K562 (cell line): ENCODE results near the gene NFKBIA. TPM values are rescaled to one million over a fixed set of nuclear protein-coding genes. Genes with fewer than 3 reads are reported as not detected.

Source experiments
- ATAC-seq: fragments of 200-7000 bp; cut with Tn5 transposase; 3 replicates; pipeline ENCODE4 v1.9.1; 2020; ENCODE audit warnings: moderate library complexity
- BruUV-seq: library from RNA; stranded (reverse); fragments of 400-500 nt; replicated peaks from 2 replicates; lab custom pipeline; 2021; lab: Mats Ljungman, UMichigan
- CTCF ChIA-PET: fragments of 300-600 bp; formaldehyde crosslinking; extraction: SDS; loops from one replicate; lab custom pipeline; 2021; ENCODE audit warnings: low intra/inter-chr PET ratio; lab: Yijun Ruan, JAX
- POLR2A ChIA-PET: fragments of 300-600, 350-650 bp; sonication (Branson Sonifier 250); formaldehyde crosslinking; extraction: SDS; loops from one replicate; lab custom pipeline; 2021; ENCODE audit warnings: antibody characterized with exemption, inconsistent platforms; lab: Yijun Ruan, JAX
- DNase-seq, 4 experiments: peaks; one replicate each; pipeline versions ENCODE4 v3.0.0 to v3.0.0-alpha.2; 2011 to 2018; ENCODE audit warnings: low spot score in 3 of 4, mixed read lengths in 3 of 4; ENCODE audit errors: extremely low read depth in 1 of 4
- FAIRE-seq: peaks from 2 replicates; lab custom pipeline; 2011; peaks lifted over from hg19 to GRCh38; lab: Jason Lieb, UNC
- H2AFZ ChIP-seq: 2 replicates; pipeline ENCODE4 v1.6.0; 2011; ENCODE audit warnings: low read depth, low read length, control low read depth, inconsistent platforms
- H3K27ac ChIP-seq: fragments of 200-600 bp; 3 replicates; pipeline ENCODE4 v1.8.0; 2011; ENCODE audit warnings: low read depth, mild to moderate bottlenecking, control low read depth, inconsistent platforms, low read length, moderate library complexity, mixed read lengths; ENCODE audit errors: extremely low read depth
- H3K27me3 ChIP-seq, 2 experiments: fragments of 300-600 bp in 1 of 2; 2 replicates in 1 of 2; 3 replicates in 1 of 2; pipeline versions ENCODE4 v1.6.0 to v1.8.0; 2011; ENCODE audit warnings: inconsistent platforms in 2 of 2, low read length in 2 of 2, mild to moderate bottlenecking in 1 of 2, mixed read lengths in 1 of 2, moderate library complexity in 1 of 2; ENCODE audit not compliant: control insufficient read depth in 2 of 2, insufficient read depth in 2 of 2
- H3K36me3 ChIP-seq: fragments of 300-600 bp; 3 replicates; pipeline ENCODE4 v1.8.0; 2011; ENCODE audit warnings: mild to moderate bottlenecking, low read length, inconsistent platforms; ENCODE audit not compliant: control insufficient read depth, insufficient read depth
- H3K4me1 ChIP-seq, 2 experiments: fragments of 200-600 bp in 1 of 2; replicated peaks in 1 of 2; 2 replicates in 1 of 2; 3 replicates in 1 of 2; pipeline versions ENCODE4 v1.5.1 to v1.8.0; 2011; ENCODE audit warnings: inconsistent platforms in 2 of 2, low read length in 2 of 2, mild to moderate bottlenecking in 1 of 2, mixed read lengths in 1 of 2, moderate library complexity in 1 of 2; ENCODE audit not compliant: control insufficient read depth in 2 of 2, insufficient read depth in 2 of 2
- H3K4me2 ChIP-seq: 2 replicates; pipeline ENCODE4 v1.6.1; 2011; ENCODE audit warnings: low read length, control low read depth, inconsistent platforms, mixed read lengths; ENCODE audit not compliant: insufficient read depth
- H3K4me3 ChIP-seq: fragments of 200-600 bp; sonication (generic), shearing (Covaris generic); 2 replicates; pipeline ENCODE4 v1.5.1; 2016; ENCODE audit warnings: control low read depth, inconsistent platforms
- H3K79me2 ChIP-seq: fragments of 200-600 bp; 3 replicates; pipeline ENCODE4 v1.8.0; 2011; ENCODE audit warnings: low read length, inconsistent platforms; ENCODE audit not compliant: control insufficient read depth, insufficient read depth
- H3K9ac ChIP-seq, 2 experiments: 2 replicates each; pipeline versions ENCODE4 v1.6.0 to v1.6.1; 2011; ENCODE audit warnings: low read depth in 2 of 2, low read length in 2 of 2, control low read depth in 1 of 2, inconsistent platforms in 1 of 2, mild to moderate bottlenecking in 1 of 2, mixed read lengths in 1 of 2; ENCODE audit not compliant: insufficient read depth in 1 of 2
- H3K9me1 ChIP-seq: one replicate; pipeline ENCODE4 v1.6.0; 2011; ENCODE audit warnings: inconsistent platforms, mild to moderate bottlenecking, low read length, moderate library complexity; ENCODE audit not compliant: control insufficient read depth, insufficient read depth
- H3K9me3 ChIP-seq: replicated peaks from 2 replicates; pipeline ENCODE4 v1.5.1; 2011; ENCODE audit warnings: low read depth, low read length, inconsistent platforms; ENCODE audit not compliant: control insufficient read depth, insufficient read depth
- H4K20me1 ChIP-seq: replicated peaks from 2 replicates; pipeline ENCODE4 v1.6.1; 2011; ENCODE audit warnings: low read length, inconsistent platforms, mixed read lengths; ENCODE audit not compliant: control insufficient read depth, insufficient read depth
- FOXM1 ChIP-seq, 2 experiments: fragments of 450-650 bp in 1 of 2; sonication (generic) in 1 of 2; formaldehyde crosslinking in 1 of 2; IDR thresholded peaks; 2 replicates each; pipeline versions ENCODE4 v1.6.1 to v1.9.0; 2017 to 2022; ENCODE audit warnings: low read depth in 2 of 2, mild to moderate bottlenecking in 2 of 2, missing genetic modification reagents in 1 of 2, moderate library complexity in 1 of 2
- KLF1 ChIP-seq: fragments of 450-650 bp; IDR thresholded peaks from 2 replicates; pipeline ENCODE4 v1.6.1; 2016; ENCODE audit warnings: missing genetic modification characterization, missing compliant biosample characterization
- NFXL1 ChIP-seq: fragments of 450-650 bp; formaldehyde crosslinking; IDR thresholded peaks from 2 replicates; pipeline ENCODE4 v1.4.0; 2021; ENCODE audit warnings: mild to moderate bottlenecking
- TFAM ChIP-seq: fragments of 250-450 bp; sonication (Bioruptor Pico); conservative IDR thresholded peaks from 2 replicates; pipeline ENCODE4 v1.5.0; 2021; ENCODE audit warnings: mild to moderate bottlenecking, moderate library complexity
- TFE3 ChIP-seq: fragments of 450-650 bp; formaldehyde crosslinking; IDR thresholded peaks from 2 replicates; pipeline ENCODE4 v1.4.0; 2020; ENCODE audit warnings: mild to moderate bottlenecking, mixed read lengths
- ZHX1 ChIP-seq: fragments of 150-350 bp; conservative IDR thresholded peaks from 2 replicates; pipeline ENCODE4 v1.6.1; 2014; ENCODE audit warnings: low read length
- ZKSCAN3 ChIP-seq: fragments of 250-450 bp; sonication (Bioruptor Pico); IDR thresholded peaks from 2 replicates; pipeline ENCODE4 v1.4.0; 2020
- ZNF766 ChIP-seq: fragments of 200-800 bp; sonication (Bioruptor generic); conservative IDR thresholded peaks from 2 replicates; pipeline ENCODE4 v1.6.1; 2016; ENCODE audit warnings: missing genetic modification characterization, missing compliant biosample characterization
- WGBS: fragments of 100-300 bp; shearing (Covaris generic); methylation state at CpG from one replicate; pipeline ENCODE4 v1.1.6; 2016; ENCODE audit warnings: low coverage, mixed read lengths; ENCODE audit not compliant: insufficient coverage; ENCODE audit errors: missing lambda C conversion rate; 5-methylcytosine and 5-hydroxymethylcytosine counted together
- in situ Hi-C: fragments of 300-500 bp; cut with MboI; formaldehyde crosslinking; loops from 4 replicates; pipeline ENCODE4 v1.15.0; 2018; ENCODE audit warnings: inconsistent platforms, mixed read lengths
- intact Hi-C: fragments of 100-400 bp; cut with micrococcal nuclease; formaldehyde crosslinking; loops from 2 replicates; pipeline ENCODE4 v1.14.2; 2022
- polyA plus RNA-seq, 8 experiments: library from polyadenylated mRNA; depleted of rRNA in 4 of 8; stranded (reverse) in 5 of 8; unstranded in 3 of 8; fragments of >200 nt; fragmentation: Nextera tagmentation in 2 of 8; fragmentation: Illumina TruSeq in 1 of 8; extraction: Ambion mirVana in 2 of 8; extraction: Trizol in 1 of 8; gene quantifications; 2 replicates each; pipeline versions ENCODE4 v1.2.1 to v1.2.3, GENCODE V29; 2011 to 2014; ENCODE audit warnings: inconsistent platforms in 1 of 8, missing spikeins in 1 of 8
- total RNA-seq, 7 experiments: library from RNA; depleted of rRNA in 6 of 7; stranded (reverse); fragments of >200 nt in 6 of 7; fragmentation: Illumina TruSeq in 2 of 7; extraction: Trizol in 2 of 7; gene quantifications; 2 replicates each; pipeline versions ENCODE4 v1.2.1 to v1.2.3, GENCODE V29; 2011 to 2021; ENCODE audit warnings: low replicate concordance in 1 of 7
- TF ChIP-seq, protein P1 (sequence below), 3 experiments: IDR thresholded peaks in 2 of 3; conservative IDR thresholded peaks in 1 of 3; 2 replicates each; pipeline ENCODE4 v1.5.1; 2011 to 2012; ENCODE audit warnings: low read length in 3 of 3, mild to moderate bottlenecking in 3 of 3, control low read depth in 2 of 3, improper control_type of control experiment in 1 of 3, inconsistent platforms in 1 of 3, low read depth in 1 of 3, mixed read lengths in 1 of 3, moderate library complexity in 1 of 3; ENCODE audit not compliant: insufficient read depth in 2 of 3

The NFKBIA gene
- total and polyA plus RNA-seq, 9 of the 15 experiments (the other 6 are each of a cell fraction or from before 2014, with no cell fraction given), result 6.9 to 31.8 (median 18.2) TPM

GRCh38 chr14:35392103-35392502 lies 12.4 kb downstream of the NFKBIA start:
- ChIA-PET POLR2A (interaction anchor here (6.8 kb wide), 1 partner anchor 10 kb away, joined by 49 read pairs; no protein-coding TSS in a partner anchor), CTCF (no interaction called here)
- WGBS, result 64% methylated on average over 1 of the region's 1 CpG
- H3K79me2 ChIP-seq, result no peaks in the 10 kb centered on the region
- H4K20me1 ChIP-seq, result no peaks in the 10 kb centered on the region
- H2AFZ ChIP-seq, result no peak overlapping the region
- H3K36me3 ChIP-seq, result no peaks in the 10 kb centered on the region
- no peak for FAIRE-seq
- H3K4me2 ChIP-seq, result no peak overlapping the region
- BruUV-seq, result no TSS peak
- TF ChIP-seq ZKSCAN3 (CRISPR knock-in tag), result no peak
- no peak for TF ChIP-seq ZNF766 (CRISPR knock-in tag)
- no peak for TF ChIP-seq TFAM (CRISPR knock-in tag)
- TF ChIP-seq TFE3 (CRISPR knock-in tag), result no peak
- no peak for TF ChIP-seq KLF1
- no peak for TF ChIP-seq NFXL1
- TF ChIP-seq FOXM1 (IDR thresholded peaks at IDR 0.05; ENCODE audit: low read depth), result no peak
- TF ChIP-seq FOXM1 (CRISPR knock-in tag; IDR thresholded peaks at IDR 0.05; ENCODE audit: low read depth), result no peak
- no peak for TF ChIP-seq ZHX1
- TF ChIP-seq, protein P1, sequence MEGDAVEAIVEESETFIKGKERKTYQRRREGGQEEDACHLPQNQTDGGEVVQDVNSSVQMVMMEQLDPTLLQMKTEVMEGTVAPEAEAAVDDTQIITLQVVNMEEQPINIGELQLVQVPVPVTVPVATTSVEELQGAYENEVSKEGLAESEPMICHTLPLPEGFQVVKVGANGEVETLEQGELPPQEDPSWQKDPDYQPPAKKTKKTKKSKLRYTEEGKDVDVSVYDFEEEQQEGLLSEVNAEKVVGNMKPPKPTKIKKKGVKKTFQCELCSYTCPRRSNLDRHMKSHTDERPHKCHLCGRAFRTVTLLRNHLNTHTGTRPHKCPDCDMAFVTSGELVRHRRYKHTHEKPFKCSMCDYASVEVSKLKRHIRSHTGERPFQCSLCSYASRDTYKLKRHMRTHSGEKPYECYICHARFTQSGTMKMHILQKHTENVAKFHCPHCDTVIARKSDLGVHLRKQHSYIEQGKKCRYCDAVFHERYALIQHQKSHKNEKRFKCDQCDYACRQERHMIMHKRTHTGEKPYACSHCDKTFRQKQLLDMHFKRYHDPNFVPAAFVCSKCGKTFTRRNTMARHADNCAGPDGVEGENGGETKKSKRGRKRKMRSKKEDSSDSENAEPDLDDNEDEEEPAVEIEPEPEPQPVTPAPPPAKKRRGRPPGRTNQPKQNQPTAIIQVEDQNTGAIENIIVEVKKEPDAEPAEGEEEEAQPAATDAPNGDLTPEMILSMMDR (IDR thresholded peaks at IDR 0.05 in 2 of 3, conservative IDR thresholded peaks at IDR 0.05 in 1 of 3; ENCODE audit: insufficient read depth in 2 of 3, low read depth in 1 of 3, low read length in 3 of 3), result no peak
- H3K9me3 ChIP-seq, result no peaks in the 10 kb centered on the region
- H3K4me1 ChIP-seq, result peaks cover 14 to 22% of the 10 kb centered on the region in 2 experiments; a peak in 4 of 5 replicates
- no peak overlapping the region for H3K9ac ChIP-seq
- ATAC-seq, result no peak
- intact Hi-C loops, result no loop called here
- H3K4me3 ChIP-seq, result no peak overlapping the region
- H3K9me1 ChIP-seq, result no peaks in the 10 kb centered on the region
- in situ Hi-C loops, result no loop called here
- DNase-seq, result no peak
- no peak overlapping the region for H3K27ac ChIP-seq
- no peaks in the 10 kb centered on the region for H3K27me3 ChIP-seq
